GM23248 (cell line): Measurements from ENCODE around the gene SEMA3C.

Experiments
- EZH2 ChIP-seq: fragments of 200-600 bp; sonication (generic); IDR thresholded peaks from 2 replicates; pipeline ENCODE4 v1.6.1; 2018; ENCODE audit warnings: antibody characterized with exemption, mild to moderate bottlenecking; ENCODE audit not compliant: insufficient read depth, poor library complexity, severe bottlenecking
- EZH2phosphoT487 ChIP-seq: fragments of 200-600 bp; sonication (generic); IDR thresholded peaks from 2 replicates; pipeline ENCODE4 v1.6.1; 2018; ENCODE audit warnings: antibody characterized with exemption, moderate library complexity, mild to moderate bottlenecking, low read depth; ENCODE audit not compliant: insufficient read depth

DNA sequence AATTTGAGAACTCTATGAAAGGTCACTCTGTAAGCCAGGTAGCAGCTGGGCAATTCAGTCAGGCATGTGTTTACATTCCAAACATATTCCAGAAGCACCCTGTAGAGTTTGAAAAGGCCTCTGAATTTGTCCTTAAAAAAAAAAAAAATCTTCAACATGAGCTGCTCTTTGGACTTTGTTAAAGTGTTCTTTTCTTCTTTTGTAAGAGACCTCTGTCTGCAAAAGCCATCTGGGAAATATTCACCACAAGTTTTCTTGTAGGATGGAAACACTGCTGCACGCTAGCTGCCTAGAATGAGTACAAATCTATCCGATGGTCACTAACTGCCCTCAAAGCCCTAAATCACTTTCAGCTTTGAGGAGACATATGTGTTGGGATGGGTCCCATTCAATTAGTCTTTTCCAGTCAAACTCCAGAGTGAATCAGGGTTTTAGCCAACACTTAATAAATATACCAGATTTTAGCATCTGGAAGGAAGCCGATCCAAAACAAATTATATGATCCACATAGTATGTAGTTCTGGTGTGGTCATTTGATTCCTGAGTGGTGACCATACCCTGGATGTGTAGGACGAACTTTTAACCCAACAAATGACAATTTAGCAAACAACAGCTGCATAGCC, 194.5 kb downstream of the SEMA3C start:
- TF ChIP-seq EZH2phosphoT487 (0 out of 2 replicates have a peak, but pooled peaks have one; percentile 66), EZH2 (no peak)
